Posterior vena cava (tissue), 2 donors: ENCODE data around the gene MED15. TPM values are rescaled to one million over a fixed set of nuclear protein-coding genes. Genes with fewer than 3 reads are reported as not detected.
"Not testable (repeated sequence)": the region's sequence is repeated elsewhere in the genome, so short reads cannot be mapped to it uniquely, and the experiment has no call there.

Experiments
- DNase-seq: peaks from one replicate; pipeline ENCODE4 v3.0.0-alpha.2; 2020; ENCODE audit warnings: low spot score
- intact Hi-C, 2 donors: fragments of 100-400 bp; cut with DNase I; formaldehyde crosslinking; loops; one replicate each; pipeline versions ENCODE4 v1.14.1 to v1.14.2; 2022 to 2023
- total RNA-seq, 2 donors: library from RNA; stranded (reverse); fragmentation: NEBNext Ultra II Directional; extraction: Animal tissue kit (Norgen Biotek cat#: 25700); gene quantifications; one replicate each; pipeline ENCODE4 v1.2.1, GENCODE V29; 2021
- donor health status: DM: yes; HTN: yes; CAD: no.
- donor health status: DM: yes; HTN: yes; CAD: no.

Gene MED15
- total RNA-seq, 2 donors from 2014 or later: 75.9 to 80.5 TPM

GRCh38 chr22:20475569-20475968 lies 31.8 kb upstream of the MED15 start:
- intact Hi-C loops, DNase-seq: not testable (repeated sequence)

GRCh38 chr22:20478059-20478458 lies 29.4 kb upstream of the MED15 start:
- DNase-seq, intact Hi-C loops: not testable (repeated sequence)

GRCh38 chr22:20479612-20480196 lies 27.7 kb upstream of the MED15 start:
- intact Hi-C loops: no loop called here
- DNase-seq: no peak

- DNase-seq, intact Hi-C loops: not testable (repeated sequence)
Measured at GRCh38 chr22:20483143-20483506, 24.3 kb upstream of the MED15 start.

GRCh38 chr22:20483771-20484170 lies 23.6 kb upstream of the MED15 start:
- no peak for DNase-seq
- intact Hi-C loops: no loop called here

GRCh38 chr22:20484948-20485683 lies 22.3 kb upstream of the MED15 start:
- intact Hi-C loops: no loop called here
- DNase-seq: no peak

GRCh38 chr22:20486229-20486628 lies 21.2 kb upstream of the MED15 start:
- intact Hi-C loops: no loop called here
- DNase-seq: no peak

GRCh38 chr22:20487715-20488114 lies 19.7 kb upstream of the MED15 start:
- intact Hi-C loops: no loop called here
- no peak for DNase-seq

GRCh38 chr22:20488946-20489345 lies 18.5 kb upstream of the MED15 start:
- DNase-seq: no peak
- intact Hi-C loops: no loop called here

- no peak for DNase-seq
- intact Hi-C loops: no loop called here
Measured at GRCh38 chr22:20490183-20490940, 17.0 kb upstream of the MED15 start.

GRCh38 chr22:20490941-20491307 lies 16.5 kb upstream of the MED15 start:
- intact Hi-C loops: no loop called here
- no peak for DNase-seq

- no peak for DNase-seq
- intact Hi-C loops: no loop called here
Measured at GRCh38 chr22:20491346-20491745, 16.1 kb upstream of the MED15 start.

GRCh38 chr22:20494978-20495860 lies 12.2 kb upstream of the MED15 start, which contains the start of gene KLHL22:
Gene KLHL22 (minus strand): TSS chr22:20495795. CDS start chr22:20489211, 6,584 bp downstream.
- peak; percentile 85 for DNase-seq
- intact Hi-C loops: loop anchor here in 1 of 2 donors (5.0 kb wide), 1 partner anchor 78 kb away; no protein-coding TSS in a partner anchor

- peak; percentile 98 for DNase-seq
- intact Hi-C loops: loop anchor here in 1 of 2 donors (5.0 kb wide), 1 partner anchor 79 kb away; no protein-coding TSS in a partner anchor
Measured at GRCh38 chr22:20495861-20496681, 11.3 kb upstream of the MED15 start.

- DNase-seq: no peak
- intact Hi-C loops: loop anchor here in 1 of 2 donors (5.0 kb wide), 1 partner anchor 80 kb away; no protein-coding TSS in a partner anchor
Measured at GRCh38 chr22:20497426-20497825, 10.0 kb upstream of the MED15 start.

GRCh38 chr22:20498913-20499312 lies 8.5 kb upstream of the MED15 start:
- DNase-seq: no peak
- intact Hi-C loops: loop anchor here in 1 of 2 donors (5.0 kb wide), 1 partner anchor 82 kb away; no protein-coding TSS in a partner anchor

GRCh38 chr22:20499769-20500168 lies 7.6 kb upstream of the MED15 start:
- intact Hi-C loops: loop anchor here in 1 of 2 donors (5.0 kb wide), 1 partner anchor 82 kb away; no protein-coding TSS in a partner anchor
- DNase-seq: no peak

GRCh38 chr22:20503816-20504215 lies 3.6 kb upstream of the MED15 start:
- intact Hi-C loops: no loop called here
- DNase-seq: no peak
